M059J (cell line): Measurements from ENCODE around the gene SULT4A1. TPM values are rescaled to one million over a fixed set of nuclear protein-coding genes. Genes with fewer than 3 reads are reported as not detected.

Experiments used
- DNase-seq: peaks from one replicate; pipeline ENCODE4 v3.0.0-alpha.2; 2012; ENCODE audit warnings: low read depth
- total RNA-seq: library from RNA; depleted of rRNA; stranded (reverse); fragments of >200 nt; shearing (Covaris generic); gene quantifications from 2 replicates; pipeline ENCODE4 v1.2.3, GENCODE V29; 2014

The SULT4A1 gene
- total RNA-seq, 1 experiment from 2014 or later: not detected

DNA sequence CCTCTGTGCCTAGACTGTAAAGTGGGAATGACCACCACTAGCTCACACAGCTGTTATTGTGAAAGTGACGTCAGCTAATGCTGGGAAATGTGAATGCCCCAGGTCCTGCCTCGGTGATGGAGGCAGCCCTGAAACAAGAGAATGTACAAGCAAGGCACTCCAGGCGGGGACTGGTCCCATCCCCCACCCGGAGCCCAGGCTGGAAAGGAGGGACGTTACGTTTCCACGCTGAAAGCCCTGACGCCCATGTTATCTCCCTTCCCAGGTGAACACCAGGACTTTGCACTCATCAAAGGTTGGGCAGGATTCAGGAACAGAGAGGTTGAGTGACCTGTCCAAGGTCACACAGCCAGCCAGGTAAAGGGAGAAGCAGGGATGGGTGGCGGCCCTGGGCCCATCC, 784 bp downstream of the SULT4A1 start:
- DNase-seq: no peak

DNA sequence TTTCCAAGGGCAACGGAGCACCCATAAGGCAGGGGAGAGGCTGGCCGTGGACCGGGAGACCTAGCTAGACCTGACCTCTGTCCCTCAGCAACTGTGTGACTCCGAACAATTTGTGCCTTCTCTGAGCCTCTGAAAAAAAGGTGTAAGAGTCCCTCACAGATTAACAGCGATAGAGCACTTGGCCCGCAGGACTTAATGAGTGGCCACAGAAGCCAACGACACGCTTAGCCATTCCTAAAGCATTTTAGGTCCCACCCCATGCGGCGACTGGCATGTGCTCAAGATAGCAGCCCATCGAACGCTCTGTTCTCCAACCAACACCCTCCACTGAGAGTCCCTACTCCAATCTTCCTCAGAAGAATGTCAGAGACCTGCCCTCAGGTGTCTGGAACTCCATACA, 1.5 kb downstream of the SULT4A1 start:
- DNase-seq: no peak

DNA sequence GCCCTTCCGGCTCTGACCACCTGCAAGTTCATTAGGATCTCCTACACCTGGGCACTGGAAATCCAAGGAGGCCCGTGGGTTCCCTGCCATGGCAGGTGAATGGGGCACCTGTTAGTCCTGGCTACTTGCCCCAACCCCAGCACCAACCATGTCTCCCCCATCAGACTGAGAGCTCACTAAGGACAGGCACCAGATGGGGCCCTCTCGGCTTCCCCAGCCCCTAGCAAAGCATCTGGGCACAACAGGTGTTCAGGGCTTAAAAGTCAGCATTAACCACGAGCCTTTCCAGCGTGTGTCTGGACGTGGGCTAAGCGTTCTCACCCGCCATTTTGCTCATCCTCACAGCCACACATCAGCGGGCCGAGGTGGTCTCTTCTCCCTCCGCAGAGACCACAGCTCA, 2.2 kb downstream of the SULT4A1 start:
- no peak for DNase-seq

DNA sequence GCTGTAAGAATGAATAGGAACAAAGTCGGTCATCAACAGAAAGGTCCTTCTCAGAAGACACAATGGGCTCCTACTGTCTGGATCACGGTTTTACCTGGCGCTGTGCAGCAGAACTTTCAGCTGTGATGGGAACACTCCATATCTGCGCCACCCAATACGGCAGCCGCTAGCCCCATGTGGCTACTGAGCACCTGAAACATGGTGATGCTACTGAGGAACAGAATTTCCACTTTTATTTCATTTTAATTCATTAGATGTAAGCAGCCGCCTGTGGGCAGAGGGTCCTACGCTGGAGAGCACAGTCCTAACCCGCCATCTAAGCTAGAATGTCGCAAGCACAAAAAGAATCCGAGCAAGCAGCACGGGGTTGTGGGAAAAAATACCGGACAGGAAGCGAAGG, 2.7 kb downstream of the SULT4A1 start:
- no peak for DNase-seq

DNA sequence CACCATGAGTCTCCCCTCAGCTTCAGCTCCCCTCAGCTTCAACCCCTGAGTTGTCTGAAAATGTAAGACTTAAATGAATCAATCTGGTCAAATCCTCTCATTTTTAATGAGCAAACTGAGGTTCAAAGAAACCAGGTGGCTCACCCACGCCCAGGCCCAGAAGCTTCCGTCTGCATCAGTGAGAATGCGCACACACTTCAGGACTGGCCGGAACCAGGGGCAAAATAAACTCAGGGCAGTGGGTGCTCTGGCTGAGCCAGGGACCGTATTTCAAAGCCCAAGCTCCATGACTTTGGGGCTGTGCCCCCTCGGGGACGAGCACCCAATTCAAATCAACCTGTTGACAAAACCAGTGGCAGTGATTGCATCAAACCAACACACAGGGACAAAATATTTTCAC, 3.1 kb downstream of the SULT4A1 start:
- no peak for DNase-seq

DNA sequence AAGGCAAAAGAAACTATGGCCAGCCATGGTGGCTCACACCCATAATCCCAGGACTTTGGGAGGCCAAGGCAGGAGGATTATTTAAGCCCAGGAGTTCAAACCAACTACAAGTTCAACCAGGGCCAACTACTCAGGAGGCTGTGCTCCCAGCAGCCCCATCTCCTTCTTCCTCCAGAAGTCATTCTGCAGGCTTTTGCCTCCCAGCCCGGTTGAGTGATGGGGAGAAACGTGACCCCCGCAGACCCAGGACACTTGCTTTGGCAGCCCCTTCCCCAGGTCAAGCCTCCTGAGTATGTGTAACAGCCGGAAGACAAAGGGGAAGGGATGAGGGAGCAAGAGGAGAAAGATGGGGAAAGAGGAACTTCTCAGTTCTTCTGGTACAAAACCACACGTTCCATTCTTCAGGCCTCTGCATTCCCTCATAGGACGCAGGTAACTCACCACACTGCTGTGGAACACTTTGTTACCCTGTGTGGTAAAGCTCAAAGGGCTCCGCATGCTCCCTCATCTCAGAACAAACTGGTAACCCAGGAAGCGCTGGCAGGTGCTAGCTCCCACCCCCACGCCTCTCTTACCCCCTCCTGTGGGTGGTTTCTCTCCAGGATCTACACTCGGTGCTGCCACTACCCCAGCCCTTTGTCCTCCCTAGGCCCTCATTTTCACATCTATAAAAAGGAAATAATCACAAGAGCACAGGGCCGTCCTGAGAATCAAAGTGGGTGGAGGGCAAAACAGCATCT, 4.0 kb downstream of the SULT4A1 start:
- no peak for DNase-seq

DNA sequence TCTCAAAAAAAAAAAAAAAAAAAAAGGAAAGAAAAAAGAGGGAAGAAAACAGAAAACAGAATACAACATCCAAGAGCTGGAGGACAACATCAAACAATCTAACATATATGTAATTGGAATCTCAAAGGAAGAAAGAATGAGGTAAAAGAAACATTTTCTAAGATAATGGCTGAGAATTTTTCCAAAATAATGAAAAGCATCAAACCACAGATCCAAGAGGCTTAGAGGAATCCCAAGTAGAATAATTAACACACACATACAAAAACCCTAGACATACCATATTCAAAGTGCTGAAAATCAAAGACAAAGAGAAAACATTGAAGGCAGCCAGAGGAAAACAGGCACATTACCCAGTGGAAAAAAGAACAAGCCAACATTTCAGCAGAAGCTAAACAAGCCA, 4.9 kb downstream of the SULT4A1 start:
- no peak for DNase-seq

DNA sequence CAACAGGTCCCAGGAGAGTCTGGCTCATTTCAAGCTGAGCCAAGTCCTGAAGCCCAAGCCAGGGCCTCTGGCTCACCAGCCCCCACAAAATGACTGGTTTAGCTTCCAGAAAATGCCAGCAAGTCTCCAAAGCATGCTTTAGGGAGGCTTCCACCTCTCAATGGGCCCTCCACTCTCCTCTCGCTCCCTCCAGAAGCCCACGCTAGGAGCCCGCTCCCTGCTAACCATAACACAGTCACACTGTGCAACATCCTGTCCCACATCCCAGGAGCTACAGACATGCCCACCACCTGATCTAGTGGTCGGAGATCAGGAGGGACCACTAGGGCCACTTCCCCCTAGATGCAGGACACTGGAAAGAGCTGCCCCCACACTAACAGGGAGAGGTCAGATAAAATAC, 6.9 kb downstream of the SULT4A1 start:
- no peak for DNase-seq

DNA sequence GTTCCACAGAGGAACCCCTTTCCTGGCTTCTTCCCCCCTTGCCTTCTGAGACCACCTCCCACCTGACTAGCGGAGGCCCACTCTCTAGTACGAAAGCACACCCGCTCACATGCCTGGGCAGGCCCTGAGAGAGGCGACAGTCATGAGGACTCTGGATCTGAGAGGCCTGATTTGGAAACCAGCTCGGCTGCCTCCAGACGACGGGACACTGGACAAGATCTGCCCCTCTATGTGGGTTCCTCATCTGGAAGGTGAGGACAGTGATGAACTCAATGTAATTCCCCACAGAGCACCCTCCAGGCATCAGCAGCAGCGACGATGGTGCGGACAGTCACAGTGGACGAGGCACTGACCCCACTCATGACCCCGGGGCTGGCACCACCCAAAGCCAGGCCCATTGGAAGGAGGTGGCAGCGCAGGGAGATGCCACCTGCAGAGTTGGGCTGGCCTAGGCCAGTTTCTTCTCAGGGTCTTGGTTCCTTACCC, 7.5 kb downstream of the SULT4A1 start:
- no peak for DNase-seq

DNA sequence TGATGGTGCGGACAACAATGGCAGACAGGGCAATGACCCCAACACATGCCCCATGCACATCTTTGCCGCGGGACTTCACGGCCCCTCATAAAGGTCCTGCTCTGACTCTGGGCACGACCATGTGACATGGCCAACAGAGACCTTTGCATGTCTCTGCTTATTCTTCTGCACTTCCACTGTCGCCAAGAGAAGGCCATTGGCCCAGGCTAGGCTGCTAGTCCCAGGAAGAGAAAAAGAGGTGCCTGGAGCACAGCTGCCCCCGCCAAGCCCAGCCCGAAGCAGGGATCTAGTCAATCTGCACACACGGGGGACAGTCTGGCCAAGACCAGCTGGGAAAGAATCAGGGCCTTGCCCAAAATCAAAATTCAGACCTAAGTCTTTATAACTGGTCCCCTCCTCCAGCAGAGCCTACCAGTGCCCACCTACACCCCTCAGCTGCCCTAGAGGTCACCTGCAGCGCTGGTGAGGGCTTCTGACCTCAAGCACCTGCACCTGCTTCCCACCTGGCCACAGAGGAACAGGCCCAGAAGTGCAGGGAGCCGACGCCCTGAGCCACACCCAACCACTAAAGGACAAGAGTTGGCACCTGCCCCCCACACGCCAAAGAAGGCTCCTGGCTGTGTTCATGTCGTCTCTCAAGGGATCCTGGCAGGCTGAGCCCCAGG, 8.1 kb downstream of the SULT4A1 start:
- DNase-seq: no peak

DNA sequence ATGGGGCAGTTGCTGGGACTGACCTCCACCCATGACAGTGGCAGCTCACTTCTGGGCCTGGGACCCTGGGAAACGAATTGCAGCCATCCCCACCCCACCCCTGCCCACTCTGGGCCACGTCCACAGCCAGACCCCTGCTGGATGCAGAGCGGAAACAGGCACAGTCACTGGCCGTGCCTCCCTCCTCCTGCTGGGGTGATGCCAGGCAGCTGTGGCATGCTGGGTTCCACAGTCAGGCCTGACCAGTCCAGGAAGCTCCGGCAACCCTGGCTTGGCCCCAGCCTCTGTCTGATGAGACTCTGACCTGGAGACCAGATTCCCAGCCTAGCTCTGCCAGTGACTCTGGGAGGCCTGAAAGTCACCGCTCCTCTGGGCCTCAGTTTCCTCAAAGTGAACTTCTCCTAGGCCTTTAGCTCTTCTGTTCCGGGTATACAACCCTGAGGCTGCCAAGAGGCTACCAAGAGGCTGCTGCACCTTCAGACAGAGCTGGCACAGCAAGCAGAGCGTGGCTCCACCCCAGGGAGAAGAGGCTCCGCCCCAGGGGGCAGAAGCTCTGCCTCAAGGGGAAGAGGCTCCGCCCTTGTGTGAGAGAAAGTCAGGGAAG, 8.9 kb downstream of the SULT4A1 start:
- peak; percentile 27 for DNase-seq

DNA sequence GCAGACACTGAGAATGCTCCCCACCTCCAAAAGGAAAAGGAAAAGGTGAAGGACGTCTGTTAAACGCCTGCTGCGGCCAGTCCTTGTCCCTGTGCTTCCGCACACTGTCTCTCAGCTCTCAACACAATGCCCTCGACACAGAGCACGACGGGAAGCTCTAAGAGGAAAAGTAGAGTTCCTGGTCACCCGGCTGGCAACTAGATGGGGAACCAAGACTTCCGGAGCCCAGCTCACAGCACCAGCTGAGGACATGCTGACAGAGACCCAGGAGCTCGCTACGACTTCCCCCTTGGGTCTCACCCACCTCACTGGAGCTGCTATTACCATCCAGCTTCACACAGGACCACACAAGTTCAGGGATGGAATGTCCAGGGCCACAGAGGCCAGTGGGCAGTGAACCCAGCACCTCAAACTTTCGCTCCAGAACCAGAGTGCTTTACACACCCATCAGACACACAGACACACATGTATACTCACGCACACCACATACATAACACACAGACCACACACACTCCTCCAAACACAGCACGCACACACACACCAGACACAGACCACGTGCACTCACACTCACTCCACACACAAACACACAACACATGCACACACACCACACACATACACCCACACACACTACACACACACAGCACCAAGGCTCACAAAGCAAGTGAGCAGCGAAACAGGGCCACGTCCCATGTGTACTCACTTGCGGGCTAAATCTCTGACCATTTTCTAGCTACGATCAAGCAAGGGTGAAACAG, 9.6 kb downstream of the SULT4A1 start:
- no peak for DNase-seq

DNA sequence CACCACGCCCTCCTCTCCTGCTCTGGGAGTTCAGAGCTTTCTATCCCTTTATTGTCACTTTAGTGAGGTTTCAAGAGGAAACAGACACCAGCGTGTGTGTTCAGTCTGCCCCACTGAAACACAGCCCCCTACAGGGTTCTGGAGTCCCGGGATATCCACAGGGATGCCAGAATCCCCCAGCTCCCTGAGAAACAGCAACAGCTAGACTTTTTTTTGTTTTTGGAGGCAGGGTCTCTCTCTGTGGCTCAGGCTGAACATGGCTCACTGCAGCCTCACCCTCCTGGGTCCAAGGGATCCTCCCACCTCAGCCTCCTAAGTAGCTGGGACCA, 10.4 kb downstream of the SULT4A1 start:
- no peak for DNase-seq

DNA sequence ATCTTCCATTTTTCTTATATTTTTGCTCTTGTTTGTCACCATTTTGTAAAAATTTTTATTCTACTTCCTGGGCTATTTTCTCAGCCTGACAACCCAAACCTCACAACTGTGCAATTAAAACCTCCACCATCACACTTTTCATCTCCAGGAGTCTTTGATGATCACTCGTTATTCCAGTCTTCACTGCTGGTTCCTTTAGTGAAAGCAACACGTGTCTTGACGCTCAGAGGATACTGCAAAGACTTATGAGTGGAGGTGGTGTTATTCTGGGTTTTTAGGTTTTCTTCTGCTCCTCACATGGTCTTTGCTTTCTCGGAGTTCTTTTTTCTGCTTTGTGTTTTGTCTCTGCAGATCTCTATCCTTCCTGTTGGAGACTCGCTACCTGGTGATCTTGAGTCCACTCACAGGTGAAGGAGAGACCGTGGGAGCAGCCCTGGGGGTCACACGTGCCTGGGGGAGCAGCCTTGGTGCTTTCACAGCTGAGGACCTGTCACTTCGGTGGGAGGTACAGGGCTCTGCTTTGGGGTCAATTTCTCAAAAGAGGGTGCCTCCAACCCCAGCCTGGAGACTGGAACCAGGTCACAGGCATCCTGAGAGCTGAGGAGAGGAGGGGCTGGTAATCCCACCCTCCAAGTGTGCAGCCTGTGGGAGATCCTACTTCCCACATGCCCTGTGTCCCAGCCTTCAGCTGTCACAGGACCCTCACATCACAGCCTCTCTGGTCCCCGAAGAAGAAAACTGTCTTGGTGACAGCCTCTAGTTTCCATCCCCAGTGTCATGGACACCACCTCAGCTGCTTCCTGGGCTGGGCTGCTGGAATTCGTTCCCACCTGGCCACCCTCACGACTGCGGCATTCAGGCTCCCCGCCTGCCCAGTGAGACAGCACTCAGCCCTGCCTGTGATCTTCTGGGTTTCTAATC, 11.0 kb downstream of the SULT4A1 start:
- no peak for DNase-seq

DNA sequence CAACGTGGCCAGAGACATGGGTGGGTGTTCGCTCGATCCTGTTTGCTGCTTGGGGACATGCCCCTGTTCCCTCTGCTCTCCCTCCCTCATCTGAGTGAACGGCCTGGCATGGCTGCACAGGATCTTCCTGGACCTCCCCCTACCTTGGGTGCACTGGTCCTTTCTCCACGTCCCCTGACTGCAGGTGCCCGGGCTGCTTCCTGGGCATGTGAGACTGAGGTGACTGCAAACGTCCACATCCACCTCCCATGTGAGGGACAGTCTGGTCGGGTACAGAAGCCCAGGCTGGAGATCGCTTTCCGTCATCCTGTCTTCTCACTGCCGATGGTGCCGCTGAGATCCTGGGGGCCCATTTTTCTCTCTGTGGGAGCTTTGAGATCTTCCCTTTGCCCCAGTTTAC, 11.8 kb downstream of the SULT4A1 start:
- no peak for DNase-seq

DNA sequence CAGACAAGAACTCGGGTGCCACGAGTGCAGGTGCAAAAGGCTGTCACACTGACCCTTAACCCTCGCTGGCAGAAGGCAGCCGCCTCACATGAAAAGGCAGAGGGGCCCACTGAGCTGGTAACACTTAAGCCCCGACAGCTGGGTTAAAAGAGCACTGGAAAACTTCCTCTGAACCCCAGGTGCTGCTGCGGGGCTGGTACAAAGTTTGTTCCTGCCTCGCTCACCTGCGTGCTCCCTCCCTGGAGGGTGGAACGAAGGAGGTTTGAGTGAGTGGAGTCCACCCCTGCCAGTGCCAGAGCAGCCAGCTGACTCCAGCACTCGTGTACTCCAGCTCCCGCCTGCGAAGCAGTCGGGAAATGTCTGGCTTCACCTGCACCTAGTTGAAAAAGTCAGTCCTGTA, 12.6 kb downstream of the SULT4A1 start:
- DNase-seq: no peak

DNA sequence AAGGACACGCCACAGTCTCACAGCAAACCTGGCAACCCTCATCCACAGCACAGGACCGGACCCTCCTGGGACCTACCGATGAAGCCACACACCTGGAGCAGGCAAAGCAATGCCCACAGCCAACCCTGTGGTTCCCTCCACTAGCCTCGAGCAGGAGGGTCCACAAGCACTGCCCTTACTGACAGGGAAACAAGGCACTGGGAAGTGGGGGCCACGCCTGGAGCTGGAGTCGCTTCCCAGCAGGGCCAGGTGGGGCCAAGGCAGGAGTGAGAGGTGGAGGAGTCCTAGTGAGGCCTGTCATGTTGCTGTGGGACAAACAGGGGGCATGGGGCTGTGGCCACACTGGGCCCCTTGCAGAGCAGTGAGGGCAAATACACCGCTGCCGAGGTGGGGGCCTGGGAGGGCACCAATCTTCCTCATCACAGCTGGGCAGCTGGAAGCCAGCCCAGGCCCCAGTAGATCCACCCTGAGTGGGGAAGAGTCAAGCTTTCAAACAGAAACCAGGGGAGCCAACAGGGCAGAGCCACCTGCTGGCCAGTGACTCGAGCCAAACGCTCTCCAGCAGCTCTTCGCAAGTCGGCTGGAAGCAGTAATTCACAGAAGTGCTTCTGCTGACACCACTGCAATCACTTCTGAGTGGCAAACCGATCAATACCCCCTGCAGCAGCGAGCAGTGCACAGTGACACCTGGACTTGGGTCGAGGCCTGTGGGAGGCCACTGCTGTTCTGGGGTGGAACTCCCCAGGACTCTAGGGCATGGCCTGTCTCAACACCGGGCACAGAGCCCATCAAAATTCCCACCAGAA, 13.7 kb downstream of the SULT4A1 start:
- DNase-seq: peak; percentile 16

DNA sequence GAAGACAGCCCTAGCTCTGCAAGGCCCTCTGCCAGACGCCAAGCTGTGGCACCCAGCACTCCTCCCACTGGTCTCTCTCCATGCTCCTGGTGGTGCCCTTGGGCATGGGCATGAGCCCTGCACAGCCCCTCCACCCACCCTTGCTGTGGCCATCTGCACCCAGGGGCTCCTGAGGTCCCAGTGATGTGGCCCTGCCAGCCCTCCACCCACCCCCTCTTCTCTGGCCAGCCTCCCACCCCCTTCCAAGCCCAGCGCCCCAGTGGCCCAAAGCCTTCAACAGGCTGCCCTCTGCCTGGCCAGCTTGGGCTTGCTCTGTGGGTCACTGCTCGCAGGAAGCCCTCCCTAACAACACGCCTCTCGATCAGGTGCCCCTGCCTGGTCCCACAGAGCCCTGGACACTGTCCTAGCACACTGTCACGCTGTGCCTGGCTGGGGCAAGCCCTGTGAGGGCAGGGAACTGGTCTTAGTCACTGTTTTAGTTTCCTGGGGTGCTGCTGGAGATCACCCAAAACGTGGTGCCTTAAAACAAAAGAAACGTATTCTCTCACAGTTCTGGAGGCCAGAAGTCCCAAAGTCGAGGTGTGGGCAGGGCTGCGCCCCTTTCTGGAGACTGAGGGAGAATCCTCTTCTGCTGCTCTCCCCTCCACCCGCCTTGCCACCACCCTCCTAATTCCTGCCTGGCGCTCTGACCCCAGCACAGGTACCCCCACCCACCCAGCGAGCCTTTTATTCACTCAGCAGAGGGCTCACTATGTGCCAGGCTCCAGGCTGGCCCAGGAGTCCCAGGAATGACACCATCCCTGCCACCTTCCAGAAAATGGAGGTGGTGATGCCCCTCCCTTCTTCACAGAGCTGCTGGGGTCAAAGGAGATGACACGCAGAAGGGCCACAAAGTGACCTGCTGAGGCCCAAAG, 14.7 kb downstream of the SULT4A1 start:
- DNase-seq: no peak

DNA sequence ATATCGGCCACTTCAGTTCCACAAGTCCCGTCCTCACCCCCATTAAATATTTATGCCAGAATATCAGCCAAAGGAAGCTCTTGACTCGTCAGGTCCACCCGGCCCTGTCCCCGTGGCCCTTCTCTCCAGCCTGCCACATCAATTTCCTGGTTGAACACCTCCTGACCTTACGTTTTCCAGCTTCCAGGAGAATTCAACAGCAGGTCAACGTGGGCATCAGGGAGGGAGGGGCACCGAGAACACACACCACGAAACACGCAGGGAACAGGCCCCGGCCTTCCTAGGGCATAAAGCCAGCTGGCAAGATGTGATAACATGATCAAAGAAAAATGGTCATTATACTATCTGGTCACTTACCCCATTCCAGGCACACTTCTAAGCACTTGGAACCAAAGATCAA, 15.3 kb downstream of the SULT4A1 start:
- DNase-seq: no peak

DNA sequence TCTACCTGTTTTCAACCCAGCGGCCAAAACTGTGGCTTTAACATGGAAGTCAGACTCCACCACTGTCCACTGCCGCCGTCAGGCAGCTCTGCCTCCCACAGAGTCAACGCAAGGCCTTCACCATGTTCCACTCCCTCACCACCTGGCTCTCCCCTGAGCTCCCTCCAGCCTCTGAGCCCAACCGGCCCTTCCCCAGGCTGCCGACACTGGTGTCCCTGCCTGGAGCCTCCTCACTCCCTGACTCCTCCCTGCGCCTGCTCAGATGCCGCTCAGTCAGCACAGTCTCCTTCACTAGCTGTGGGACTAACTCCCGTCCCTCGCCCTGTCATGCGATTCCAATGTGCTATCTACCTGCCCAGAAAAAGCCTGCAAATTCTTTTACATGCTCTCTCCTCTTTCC, 16.3 kb downstream of the SULT4A1 start:
- DNase-seq: no peak
